NCI-H187 (cell line): ENCODE results near the gene RPUSD4.

Experiments
- DNase-seq, 2 experiments: peaks; one replicate each; lab custom pipeline; 2025; lab: John Stamatoyannopoulos, UW

The RPUSD4 gene

DNA sequence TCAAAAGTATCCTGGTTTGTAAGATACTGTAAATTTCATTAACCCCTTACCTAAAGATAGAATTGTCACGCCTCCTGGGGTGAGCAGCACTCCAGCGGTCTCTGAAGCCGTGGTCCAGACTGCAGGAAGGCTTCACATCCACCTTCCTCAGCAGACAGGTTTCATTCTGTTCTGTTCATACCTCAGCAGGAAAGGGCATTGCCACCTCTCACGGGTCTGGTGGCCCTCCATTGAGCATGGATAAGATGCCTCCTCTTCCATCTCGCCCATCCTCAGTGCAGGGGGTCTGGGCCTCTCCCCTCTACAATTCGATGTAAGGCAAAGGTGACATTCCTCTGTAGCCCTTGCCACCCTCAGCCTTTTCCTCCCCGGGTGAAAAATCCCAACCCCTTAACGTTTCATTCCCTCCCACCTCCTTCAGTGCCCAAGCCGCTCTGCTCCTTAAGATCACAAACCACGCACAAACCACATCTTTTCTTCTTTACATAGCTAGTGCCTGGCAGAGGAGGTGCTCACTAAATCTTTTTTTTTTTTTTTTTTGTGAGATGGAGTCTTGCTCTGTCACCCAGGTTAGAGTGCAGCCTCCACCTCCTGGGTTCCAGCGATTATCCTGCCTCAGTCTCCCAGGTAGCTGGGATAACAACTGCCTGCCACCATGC is 28.5 kb downstream of the RPUSD4 start:
- DNase-seq = no peak

DNA sequence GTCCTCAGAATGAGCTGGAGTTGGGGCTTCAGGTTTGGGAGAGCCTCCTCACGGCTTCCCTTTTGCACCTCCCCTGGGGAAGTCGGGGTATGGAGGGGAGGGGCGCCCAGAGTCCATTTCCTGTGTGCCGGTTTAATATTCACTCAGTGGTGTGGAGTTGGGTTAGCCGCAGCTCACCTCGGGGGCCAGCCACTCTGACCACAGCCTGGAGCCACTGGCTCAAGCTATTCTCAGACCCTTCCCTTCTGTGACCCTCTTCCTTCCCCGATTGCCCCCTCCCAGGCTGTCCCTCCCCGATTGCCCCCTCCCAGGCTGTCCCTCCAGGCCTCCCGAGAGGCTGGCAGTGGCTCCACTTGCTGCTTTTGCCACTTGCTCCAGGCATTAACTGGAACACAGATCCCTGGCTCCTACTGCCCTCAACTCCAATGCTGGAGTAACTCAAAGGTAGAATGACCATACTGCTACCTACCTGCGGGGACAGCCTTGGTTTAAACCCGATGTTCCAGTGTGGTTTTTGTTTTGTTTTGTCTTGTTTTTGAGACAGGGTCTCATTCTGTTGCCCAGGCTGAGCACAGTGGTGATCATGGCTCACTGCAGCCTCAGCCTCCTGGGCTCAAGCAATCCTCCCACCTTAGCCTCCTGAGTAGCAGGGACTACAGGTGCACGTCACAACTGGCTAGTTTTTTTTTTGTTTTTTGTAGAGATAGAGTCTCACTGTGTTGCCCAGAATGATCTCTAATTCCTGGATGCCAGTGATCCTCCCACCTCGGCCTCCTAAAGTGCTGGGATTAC is 29.3 kb downstream of the RPUSD4 start:
- DNase-seq = no peak

DNA sequence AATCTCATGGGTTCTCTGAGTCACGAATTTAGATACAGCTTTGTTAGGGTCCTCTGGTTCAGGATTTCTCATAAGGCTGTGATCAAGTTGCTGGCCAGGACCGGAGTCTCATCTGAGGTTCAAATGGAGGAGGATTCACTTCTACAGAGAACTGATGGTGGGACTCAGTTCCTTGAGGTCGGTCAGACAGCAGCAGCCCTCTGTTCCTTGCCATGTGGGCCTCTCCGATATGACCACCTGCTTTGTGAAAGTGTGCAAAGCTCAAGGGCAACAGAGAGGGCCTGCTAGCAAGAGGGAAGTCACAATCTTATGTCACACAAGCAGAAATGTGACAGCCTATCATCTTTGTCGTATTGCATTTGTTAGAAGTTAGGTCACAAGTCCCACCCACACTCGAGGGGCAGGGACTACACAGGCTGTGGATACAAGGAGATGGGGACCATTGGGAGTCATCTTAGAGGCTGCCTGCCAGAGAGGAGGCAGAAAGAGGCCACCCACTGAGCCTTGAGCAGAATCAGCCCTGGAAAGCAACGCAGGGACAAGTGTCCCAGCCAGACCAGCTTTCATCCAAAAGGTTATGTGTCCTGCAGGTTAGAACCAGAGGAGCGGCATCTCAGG is 34.5 kb downstream of the RPUSD4 start:
- no peak for DNase-seq

DNA sequence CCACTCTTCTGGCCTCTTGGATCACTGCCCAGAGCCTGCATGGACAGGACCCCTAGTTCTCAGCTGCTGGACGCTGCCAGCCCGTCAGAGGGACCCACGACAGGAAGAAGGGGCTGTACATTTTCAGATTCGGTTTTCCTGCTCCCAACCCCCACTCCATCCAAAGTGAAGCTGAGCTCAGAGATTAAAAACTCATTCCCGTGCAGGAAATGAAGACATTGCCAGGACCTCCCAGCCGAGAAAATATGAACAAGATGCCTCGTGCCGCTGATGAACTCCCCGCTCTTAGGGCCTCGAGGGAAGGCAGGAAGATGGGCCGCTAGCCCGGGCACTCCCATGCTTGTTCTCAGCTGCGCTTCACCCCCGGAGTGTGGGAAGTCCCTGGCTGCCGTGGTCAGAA is 36.1 kb downstream of the RPUSD4 start:
- DNase-seq = no peak

DNA sequence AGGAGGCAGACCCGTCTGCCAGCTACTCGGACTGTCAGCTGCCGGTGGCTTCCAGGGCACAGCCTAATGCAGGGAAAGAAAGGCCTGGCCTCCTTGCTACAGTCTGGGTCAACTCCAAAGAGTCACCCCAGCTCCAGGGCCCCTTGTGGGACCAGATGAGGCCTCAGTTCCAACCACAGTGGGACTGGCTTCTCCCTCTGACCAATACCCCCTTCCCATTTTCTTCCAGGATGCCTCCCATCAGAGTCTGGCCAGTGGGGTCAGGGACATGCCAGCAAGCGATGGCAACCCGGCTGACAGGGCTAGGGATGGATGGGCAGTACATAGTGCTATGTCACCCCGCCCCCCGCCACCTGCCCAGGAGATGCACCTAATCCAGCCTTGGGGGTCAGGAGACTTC is 36.6 kb downstream of the RPUSD4 start:
- no peak for DNase-seq

DNA sequence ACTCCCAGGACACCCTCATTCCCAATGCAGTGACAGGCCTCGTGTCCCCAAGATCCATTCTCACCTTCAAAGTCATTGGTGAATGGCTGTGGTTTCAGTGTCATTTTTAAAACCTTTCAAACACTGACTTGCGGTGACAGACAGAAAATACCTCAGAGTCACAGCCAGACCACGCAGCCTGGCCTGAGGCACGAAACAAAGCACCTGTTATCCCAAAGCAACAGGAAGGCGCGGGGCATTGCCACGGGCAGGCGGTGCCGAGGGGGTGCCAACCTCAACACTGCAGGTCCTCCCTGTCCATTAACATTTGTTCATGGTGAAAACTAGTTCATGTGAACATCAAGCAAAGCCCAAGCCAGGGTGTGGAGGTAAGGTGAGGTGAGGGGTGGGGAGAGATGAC is 38.2 kb downstream of the RPUSD4 start:
- DNase-seq = no peak

DNA sequence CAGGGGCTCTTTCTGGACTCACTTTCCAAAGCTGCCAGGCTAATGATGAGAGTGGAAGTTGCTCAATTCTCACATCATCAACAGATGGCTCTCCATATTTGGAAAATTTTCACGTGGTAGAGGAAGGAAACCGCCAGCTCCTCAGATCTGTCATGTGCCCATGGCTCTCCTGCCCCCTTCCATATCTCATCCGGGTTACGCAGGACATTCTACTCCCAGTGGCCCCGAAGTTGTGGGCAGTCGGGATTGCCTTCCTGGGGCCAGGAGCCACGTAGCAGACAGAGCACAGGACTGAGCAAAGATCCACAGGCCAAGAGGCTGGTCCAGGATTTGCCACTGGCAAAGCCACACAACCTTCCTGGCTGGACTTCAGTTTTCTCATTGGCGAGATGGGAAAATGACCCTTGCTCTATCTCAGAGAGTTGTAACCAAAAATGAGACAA is 38.8 kb downstream of the RPUSD4 start:
- no peak for DNase-seq

DNA sequence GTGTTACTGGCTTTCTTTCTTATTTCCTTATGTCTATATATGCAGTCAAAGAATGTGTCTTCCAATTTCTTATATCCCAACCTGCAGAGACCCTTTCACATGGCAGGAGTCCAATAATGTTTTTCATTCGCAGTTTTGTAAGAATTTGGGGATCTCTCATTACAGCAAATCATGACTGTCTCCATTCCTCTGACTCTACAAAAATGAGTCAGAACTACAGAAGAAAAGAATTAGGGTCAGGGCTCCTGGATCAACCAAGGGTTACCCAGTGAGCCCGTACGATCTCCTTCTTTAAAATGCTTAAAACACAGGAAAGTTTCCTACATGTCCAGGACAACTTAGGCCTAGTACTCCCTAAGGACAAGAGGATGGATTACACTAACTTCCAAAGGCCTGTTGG is 42.2 kb downstream of the RPUSD4 start:
- DNase-seq = no peak

DNA sequence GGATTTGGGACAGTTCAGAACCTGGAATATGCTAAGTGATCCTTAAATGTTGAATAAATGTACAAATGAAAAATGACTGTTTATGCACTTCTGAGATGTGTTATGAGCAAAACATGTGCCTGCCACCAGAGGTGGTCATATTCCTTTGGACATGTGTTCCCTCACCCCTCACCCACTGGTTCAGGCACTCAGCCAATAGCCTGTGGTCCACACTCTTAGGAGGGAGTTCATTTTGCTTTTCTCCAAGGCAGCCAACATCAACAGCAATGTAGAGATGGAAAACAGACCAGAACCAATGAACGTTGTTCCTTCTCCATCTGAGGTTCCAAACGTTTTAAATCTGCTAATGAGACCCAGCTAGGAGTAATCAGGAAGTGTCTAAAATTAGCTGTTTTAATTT is 44.0 kb downstream of the RPUSD4 start:
- DNase-seq = no peak

DNA sequence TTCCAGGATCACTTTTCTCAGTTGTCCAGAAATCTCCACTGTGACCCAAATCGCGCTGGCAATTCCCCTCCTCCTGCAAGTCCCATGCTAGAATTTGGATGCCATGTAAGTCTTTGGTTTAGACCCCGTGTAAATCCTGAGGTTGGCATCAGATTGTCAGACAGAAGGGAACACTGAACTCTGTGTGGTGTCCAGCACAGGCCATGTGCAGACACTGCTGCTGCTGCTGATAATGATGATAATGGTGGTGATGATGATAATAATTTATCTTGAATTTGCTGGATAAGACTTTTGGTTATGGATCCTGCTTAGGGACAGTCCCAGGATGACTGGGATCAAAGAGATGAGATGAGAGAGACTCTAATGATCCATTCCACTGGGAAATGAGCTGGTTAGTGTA is 45.0 kb downstream of the RPUSD4 start:
- DNase-seq = no peak

DNA sequence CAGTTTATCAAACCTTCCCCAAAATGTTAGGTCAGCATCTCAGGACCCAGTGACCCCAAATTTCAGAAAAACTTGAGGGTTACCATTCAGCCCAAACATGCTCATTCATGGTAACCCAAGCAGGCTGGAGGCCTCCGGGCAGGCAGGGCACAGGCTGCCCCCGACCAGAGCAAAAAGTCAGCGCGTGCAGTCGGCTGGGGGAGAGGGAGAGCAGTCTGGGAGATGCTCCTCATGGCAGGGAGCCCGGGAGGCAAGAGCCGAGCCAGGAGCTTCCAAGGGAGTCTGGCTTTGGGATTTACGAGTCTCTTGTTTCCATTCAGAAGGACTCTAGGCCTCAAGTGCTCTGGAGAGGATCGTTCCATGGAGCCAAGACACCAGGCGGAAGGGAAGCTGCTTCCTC is 45.7 kb downstream of the RPUSD4 start:
- no peak for DNase-seq

DNA sequence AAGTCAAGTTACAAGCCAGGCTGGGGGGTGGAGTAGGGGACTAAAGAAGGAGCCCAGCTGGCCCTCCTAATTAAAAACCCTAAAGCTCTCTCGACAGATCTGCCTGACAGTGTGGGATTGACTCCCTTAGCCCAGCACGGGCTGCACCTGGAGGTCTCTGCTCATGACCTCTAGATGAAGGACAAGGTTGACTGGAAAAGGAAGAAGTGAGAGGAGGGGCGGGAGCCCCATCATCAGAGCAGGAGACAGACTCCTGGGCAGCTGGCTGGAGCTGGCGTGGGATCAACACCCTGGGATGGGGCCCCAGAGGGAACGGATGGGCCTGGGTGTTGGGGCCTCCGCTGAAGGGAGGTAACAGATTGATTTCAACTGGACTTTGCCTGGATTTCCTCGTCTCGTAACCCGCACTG is 46.1 kb downstream of the RPUSD4 start:
- DNase-seq = no peak

DNA sequence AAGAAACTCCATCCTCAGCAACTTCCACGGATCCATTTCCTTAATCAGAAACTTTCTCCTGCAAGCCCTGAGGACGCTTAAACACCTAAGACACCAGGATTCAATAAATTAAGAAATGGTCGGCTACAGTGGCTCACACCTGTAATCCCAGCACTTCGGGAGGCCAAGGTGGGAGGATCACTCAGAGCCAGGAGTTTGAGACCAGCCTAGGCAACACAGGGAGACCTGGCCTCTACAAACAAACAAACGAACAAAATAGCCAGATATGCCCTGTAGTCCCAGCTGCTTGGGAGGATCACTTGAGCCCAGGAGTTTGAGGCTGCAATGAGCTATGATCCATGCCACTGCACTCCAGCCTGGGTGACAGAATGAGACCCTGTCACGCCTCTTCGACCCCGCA is 46.7 kb downstream of the RPUSD4 start:
- DNase-seq = no peak

DNA sequence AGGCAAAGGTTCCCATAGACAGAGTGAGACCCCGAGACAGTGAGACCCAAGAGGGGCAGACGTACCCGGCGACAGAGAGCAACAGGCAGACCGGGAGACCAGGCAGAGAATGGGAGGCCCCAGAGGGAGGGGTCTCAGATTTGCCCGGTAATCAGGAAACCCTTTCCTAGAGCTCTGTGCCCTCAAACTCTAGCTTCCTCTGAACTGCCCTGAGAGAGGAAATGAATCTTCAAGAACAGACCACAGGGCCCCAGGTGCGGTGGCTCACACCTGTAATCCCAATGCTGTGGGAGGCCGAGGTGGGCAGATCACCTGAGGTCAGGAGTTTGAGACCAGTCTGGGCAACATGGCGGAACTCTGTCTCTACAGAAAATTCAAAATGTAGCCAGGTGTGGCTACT is 47.7 kb downstream of the RPUSD4 start:
- DNase-seq = no peak

DNA sequence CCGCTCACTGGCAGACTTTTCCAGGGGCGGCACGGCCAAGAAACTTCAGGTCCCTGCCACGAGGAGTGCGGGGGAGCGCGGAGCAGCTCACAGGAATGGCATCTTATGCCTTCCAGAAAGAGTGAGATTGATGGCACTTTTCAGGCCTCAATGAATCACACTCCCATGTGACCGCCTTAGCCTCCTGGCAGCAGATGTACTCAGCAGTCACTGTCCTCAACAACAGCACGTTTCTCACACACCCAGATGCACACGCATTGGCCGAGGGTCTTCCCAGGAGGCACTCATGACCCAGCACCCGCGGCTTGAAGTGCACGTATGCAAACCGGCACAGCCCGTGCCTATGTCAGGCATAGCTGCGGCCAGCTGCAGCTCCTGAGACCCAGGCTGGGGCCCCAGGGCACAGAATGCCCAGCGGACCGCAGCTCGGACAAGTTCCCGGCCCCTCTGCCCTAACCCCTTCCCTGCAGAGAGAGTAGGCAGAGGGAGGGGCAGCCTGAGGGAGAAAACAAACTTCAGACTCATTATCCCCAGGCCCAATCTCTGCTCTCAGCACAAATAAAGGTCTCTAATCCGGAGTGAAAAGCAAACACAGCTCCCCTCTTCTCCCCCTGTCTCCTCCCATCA is 48.3 kb downstream of the RPUSD4 start:
- peak in 1 of 2 experiments; percentile 33 for DNase-seq

DNA sequence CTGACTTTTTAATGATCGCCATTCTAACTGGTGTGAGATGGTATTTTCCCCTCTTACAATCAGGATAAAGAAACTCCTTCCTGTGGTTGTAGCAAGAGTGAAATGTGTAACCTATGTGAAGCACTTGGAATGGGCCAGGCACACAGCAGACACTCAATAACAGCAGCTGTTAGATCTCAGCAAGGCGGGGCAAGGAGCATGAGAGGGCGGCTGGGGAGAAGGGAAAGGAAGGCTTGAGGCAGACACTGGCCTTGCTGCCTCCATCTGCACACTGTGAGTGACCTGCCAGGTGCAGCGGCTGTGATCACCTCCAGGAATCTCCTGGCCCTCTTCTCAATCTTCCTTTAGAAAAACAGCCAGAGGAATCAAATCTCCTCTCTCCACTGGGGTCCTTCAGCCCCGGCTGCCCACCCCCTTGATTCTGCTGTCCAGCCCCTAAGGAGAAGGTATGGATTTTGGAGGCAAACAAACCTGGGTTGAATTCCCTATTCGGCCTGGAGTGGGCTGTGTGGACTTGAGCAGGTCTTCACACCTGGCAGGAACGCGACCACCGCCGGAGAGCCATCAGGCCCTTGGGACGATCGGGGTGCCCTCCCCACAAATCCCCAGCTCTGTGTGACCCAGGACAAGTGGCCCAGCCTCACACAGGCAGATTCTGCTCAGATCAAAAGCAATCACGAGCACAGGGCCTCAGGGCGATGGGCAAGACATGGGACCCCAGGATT is 49.0 kb downstream of the RPUSD4 start:
- peak; percentile 20 to 27 for DNase-seq

DNA sequence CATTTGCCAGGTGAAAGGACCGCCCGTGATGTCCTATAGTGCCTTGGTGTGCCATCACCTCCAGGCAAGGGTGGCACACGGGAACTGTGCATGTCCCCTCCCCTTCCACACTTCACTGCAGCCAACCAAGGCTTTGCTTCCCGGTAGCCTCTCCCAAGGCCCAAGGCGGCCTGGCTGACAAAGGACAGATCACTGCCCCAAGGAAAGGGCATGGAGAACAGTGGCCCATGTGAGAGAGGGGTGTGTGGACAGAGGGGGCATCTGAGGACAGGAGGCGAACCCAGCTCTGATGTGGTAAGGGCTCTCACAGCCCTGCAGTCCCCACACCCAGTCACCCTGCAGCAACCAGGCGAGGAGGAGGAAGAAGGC is 50.4 kb downstream of the RPUSD4 start:
- no peak for DNase-seq

DNA sequence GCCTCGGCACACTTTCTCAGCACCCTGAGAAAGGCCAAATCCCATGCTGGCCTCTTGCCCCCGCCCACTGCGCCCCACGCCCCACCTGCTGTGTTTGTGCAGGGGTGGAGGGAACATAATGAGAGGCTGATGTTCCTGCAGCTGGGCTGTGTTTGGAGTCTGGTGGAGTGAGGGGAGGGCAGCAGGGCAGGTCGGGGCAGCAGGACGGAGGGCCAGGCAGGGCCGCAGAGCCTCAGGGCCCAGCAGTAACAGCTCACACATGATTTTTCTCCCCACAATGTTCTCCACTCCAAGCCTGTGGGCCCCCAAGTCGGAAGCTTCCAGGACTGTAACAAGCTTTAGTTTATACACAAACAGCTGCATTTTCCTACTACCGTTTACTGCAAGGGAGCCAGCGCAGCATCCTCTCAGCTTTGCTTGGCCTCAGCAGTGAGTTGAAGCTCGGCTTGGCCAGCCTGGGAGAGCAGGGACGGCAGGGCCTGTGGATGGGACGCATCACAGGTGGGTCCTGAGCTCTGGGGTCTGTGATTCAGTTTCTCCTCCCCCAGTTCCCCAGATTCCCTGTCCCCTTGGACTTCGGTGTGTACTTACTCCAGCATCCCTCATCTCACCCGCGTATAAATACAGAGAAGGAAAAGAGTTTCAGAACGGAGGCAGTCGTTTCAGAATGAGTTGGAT is 51.0 kb downstream of the RPUSD4 start:
- DNase-seq = no peak

DNA sequence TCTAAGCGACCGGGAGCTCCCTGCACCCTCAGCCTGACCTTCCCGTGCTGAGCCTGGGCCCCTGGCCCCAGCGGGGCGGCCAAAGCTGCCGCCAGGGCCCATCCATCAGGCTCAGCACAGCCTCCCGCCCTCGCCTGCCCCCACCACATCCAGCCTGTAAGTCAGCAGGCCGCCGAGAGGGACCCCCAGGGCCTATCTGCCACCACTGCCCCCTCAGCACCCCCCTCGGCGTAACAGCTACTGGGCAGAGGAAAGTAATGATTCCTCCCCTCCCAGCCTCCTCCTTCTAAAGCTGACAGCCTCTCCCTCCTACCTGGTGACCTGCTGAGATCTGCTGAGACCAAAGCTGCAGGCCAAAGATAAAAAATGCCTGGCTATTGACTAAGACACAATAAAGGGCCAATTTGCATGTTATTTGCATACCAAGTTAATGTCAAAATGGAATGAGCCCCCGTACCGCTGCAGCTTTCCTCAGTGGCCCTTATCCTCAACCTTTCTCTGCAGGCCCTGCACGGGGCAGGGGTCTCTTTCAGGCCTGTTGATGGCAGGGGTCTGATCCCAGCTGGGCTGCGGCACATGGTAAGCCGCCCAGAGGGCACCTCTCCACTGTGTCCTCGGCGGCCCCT is 51.6 kb downstream of the RPUSD4 start:
- no peak for DNase-seq

DNA sequence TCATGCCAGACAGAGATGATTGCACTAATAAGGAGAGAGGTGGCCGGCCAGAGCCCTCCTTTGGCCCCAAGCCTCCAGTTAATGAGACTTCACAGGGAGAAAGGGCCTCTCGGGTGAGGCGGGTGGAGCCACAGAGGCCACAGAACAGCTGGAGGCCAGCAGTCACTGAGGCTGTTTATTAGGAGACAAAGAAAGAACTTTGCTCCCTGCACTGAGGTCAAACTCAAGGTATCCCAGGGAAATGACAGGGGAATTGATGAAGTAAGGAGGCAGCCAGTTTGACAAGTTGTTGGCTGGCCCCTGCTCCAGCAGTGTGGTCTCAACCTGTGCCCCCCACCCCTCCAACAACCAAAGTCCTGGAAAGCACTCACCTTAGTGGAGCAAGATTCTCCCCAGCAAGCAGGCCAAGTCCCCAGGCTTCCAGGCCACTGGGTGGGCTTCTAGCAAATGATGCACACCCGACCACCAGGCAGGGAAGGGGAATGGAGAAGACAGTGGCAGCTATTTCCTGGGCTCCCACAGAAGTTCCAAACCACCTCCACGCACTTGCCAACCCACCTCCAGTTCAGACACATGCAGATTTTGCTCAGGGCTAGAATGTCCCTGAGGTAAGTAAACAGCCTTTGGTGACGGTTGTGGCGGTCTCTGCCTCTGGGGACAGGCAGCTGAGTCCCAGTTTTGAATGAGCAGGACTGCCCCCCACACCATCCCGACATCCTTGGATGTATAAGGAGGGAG is 53.2 kb downstream of the RPUSD4 start:
- no peak for DNase-seq
